Stimulated activated CD8-positive, alpha-beta memory T cell treated with anti-CD3 and anti-CD28 coated beads, Interleukin-15, amount 100 ng/mL, for 1 hour (primary cell): ENCODE data around the gene MYO1E.
A peak's percentile ranks its signal among the peaks of the same experiment; 100 is the strongest.

Experiments
- DNase-seq: peaks from one replicate; pipeline ENCODE4 v3.0.0-alpha.2; 2020; ENCODE audit warnings: low read depth

Gene MYO1E

DNA sequence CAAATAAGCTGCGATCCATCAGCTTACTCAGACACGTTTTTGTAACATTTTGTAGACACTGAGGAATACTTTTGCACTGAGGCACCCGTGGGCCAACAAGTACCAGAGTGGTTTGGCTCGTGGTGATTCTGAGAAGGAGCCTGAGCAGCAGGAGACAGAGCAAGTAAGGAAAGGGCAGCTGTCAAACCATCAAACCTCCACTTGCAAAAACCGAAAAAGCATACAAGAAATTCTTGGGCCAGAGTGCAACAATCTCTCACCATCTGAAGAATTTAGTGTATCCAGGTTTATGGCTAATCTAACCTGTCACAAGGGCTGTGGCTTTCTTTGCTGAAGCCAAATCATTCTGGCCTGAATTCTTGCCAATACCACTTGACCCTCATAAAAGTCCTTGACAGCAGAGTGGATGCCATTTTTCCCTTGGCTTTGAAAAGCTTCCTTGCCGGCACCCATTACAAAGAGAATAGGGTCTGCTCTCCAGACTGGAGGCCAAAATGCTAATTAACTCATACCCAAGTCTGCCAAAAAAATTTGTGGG, 56.7 kb downstream of the MYO1E start:
- DNase-seq = no peak

DNA sequence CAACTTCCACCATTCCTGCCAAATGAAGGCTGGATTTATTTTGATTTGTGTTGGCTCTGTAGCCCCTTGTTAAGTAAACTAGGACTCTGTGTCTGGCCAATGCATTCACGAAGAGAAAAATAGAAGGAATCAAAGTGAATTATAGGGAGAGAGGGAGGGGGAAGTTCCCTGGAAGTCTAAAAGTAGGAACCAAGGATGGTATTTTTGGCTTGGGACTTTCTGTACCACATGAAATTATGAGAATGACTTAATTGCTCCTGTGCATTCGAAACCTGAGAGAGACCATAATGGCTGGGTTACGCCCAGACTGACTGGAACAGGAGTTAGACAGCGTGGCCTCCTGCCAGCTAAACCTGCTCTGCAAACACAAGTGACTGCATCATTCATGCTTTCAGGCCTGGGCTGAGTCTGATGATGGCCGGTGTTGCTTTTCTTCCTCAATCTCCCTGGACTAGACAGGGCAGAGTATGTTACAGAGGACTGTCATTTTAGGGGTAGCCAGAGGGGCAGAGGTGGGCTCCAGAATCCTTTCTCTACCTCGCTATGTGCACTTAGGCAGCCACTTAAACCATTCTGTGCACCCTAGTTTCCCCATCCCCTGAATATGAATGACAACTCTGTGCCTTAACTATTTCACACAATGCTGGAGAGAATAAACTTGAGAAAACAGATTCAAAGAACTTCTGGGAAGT, 58.9 kb downstream of the MYO1E start:
- DNase-seq = no peak

DNA sequence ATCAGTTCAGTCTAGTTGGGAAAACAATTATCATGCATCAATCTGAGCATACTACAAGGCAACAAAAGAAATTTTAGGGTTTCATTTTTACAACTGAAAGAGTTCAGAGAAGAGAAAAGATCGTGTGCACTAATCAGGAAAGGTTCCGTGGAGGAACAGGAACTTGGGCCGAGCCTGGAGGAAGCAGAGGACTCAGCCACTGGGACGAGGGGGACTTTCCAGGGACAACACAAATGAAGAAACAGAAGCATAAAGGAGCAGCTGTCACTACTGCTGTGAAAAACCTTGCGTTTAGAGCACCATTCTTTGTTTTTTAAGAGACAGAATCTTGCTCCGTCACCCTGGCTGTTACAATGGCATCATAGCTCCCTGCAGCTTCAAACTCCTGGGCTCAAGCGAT, 60.5 kb downstream of the MYO1E start:
- no peak for DNase-seq

DNA sequence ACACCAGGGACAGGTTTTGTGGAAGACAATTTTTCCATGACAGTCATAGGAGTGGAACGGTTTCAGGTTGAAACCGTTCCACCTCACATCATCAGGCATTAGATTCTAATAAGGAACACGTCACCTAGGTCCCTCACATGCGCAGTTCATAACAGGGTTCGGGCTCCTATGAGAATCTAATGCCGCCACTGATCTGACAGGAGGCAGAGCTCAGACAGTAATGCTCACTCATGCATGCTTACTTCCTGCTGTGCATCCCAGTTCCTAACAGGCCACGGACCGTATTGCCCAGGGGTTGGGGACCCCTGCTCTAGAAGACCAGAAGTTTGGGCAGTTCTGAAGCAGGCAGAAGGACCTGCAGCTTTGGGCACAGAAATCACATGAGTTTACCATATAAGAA, 61.5 kb downstream of the MYO1E start:
- no peak for DNase-seq

DNA sequence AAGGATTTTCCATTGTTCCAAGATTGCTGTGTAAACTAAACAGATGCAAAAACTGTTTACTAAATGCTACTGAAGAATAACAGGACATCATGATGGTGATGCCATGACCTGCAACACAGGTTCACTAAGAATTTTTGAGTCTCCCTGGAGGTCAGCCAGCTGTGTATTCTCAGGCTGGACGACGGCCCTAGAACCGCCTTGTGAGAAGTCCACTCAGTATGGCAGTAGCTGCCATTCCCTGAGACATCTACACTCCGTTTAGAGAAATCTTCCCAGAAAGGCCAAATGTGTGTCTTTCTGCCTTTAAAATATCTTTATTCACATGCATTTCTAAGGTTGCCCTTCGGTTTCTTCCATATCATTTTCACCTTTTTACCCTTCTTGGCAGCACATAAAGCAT, 63.3 kb downstream of the MYO1E start:
- DNase-seq = no peak

DNA sequence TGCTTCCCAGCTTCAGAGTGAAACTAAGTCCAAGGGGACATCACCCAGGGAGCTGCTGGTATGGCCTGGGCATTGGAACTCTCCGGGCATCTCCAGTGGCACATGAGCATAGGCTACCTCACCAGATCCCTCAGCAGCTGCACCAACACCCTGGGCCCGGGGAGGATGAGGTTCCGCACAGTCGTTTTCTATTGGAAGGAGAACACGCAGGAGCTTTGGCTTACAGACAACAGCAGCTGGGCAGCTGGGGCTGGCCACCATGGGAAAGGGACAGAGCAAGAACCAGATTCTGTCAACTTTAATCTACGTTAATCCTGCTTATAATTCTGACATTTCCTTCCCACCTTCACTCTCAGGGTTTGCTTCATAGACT, 65.5 kb downstream of the MYO1E start:
- DNase-seq = no peak

DNA sequence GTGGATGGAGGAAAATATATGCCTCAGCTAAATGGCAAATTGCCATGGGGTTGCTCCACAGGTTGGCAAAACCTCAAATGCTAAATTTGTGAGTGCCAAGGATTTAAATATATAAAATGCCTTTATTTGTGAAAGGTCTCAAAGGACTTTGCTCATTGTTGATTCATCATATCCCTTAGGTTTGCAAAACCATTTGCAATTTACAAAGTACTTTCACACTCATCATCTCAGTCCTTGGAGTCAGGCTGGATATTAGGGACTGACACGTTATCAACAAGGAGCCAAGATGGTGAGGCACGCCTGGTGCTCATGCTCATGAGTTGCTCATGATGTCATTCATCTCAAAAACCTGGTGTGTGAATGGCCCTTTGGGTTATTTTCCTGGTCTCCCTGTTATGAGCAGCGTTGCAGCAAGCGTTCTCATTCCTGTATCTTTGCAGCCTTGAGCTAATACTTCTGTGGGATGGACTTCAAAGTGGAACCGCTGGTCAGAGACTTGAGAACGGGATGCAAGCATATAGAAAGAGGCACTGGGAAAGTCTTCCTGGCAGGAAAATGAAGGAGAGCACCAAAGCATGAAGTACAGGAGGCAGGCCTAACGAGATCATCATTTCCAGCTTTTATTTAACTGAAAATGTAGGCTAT, 66.0 kb downstream of the MYO1E start:
- DNase-seq = no peak

DNA sequence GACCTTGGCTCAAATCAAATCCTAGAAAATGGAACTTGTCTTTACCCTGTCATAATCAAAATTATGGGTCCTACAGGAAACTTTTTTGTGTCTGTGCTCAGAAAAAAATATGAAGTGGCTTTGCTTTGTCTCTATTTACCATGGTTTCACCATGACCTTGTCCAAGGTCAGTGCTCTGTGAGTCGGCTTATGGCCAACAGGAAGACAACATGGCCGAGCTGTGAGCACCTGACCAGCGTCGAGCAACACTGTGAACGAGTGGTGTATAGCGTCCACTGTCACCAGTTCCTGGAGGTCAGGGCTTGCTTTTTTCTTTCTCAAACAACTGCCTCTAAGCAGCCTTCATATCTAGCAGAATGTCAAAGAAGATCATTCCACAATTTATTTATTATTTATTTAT, 67.9 kb downstream of the MYO1E start:
- DNase-seq = no peak

DNA sequence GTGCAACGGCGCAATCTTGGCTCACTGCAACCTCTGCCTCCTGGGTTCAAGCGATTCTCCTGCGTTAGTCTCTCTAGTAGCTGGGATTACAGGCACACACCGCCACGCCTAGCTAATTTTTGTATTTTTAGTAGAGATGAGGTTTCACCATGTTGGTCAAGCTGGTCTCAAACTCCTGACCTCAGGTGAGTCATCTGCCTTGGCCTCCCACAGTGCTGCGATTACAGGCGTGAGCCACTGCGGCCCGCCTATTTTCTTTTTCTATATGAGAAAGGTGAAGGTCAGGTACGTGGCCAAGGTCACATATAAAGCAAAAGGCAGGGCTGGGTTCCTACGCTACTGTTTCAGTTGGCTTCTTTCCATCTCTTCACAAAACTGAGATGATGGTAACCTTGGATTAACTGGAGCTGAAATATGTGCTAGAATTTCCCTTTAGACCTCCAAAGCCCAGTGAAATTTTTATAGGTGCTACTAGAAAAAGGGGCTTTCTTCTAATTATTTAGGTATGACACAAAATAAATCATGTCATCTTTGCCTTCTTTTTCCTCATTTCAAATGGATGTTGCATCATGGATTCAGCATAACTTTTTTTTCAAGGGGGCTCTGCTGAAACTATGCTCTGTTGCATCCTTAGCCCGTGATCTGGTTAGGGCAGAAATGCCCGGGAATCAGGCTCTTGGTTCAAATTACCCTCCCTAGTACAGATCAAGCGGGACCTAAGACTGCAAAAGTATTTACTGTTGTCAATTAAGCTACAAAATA, 68.5 kb downstream of the MYO1E start:
- no peak for DNase-seq

DNA sequence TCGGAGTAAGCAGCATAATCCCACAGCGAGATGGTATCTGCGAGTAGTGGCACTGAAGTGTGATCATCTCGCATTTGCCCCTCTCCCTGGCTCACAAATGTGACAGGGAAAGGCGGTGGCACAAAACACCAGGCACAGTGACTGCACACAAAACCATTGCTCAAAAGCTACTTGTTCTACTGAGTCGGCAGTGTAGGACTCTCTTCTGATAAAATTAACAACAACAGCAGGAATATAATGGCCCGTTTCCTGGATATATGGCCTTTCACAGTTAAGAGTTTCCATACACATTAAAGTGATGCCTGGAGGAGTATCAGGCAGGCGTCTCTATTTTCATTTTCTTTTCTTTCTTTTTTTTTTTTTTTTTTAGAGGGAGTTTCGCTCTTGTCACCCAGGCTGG, 69.0 kb downstream of the MYO1E start:
- no peak for DNase-seq

DNA sequence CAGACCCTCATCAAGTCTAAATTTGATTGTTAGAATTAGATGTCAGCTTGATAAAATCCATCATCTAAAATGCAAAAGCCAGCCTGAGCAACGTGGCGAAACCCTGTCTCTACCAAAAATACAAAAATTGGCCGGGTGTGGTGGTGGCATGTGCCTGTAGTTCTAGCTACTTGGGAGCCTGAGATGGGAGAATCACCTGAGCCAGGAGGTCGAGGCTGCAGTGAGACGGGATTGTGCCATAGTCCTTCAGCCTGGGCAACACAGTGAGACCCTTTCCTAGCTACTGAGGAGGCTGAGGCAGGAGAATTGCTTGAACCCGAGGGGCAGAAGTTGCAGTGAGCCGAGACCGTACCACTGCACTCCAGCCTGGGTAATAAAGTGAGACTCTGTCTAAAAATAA, 69.5 kb downstream of the MYO1E start:
- no peak for DNase-seq

DNA sequence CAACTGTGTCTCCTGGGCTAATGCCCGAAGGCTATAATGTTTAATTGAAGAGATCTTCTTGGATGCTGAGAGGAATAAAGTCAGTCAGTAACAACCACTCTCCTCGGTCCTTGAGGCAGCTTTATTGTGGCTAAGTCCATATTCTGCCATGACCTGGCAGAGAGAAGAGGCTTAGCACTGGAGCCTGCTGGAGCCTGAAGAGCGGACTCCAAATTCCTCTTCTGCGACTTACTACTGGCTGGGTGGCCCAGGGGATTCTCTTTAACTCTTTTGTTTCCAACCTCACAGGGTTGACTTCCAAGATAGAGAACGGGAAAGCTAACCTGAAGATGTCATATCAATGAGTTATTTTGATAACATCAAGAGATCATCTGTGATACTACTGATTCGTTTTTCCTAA, 71.1 kb downstream of the MYO1E start:
- no peak for DNase-seq

DNA sequence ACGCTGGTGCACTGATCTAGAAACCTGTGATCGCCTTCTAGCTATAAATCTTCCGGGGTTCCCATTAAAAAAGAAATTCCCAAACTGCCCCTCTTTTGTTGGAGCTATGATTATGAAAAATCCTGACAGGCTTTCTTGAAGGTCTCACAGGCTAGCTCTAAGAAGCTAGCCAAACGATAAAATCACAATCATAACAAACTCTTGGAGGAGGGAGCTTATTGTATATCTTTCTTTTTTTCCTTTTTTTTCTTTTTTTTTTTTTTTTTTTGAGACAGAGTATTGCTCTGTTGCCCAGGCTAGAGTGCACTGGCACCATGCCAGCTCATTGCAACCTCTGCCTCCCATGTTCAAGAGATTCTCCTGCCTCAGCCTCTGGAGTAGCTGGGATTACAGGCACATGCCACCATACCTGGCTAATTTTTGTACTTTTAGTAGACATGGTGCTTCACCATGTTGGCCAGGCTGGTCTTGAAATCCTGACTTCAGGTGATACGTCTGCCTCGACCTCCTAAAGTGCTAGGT, 72.0 kb downstream of the MYO1E start:
- DNase-seq = no peak

DNA sequence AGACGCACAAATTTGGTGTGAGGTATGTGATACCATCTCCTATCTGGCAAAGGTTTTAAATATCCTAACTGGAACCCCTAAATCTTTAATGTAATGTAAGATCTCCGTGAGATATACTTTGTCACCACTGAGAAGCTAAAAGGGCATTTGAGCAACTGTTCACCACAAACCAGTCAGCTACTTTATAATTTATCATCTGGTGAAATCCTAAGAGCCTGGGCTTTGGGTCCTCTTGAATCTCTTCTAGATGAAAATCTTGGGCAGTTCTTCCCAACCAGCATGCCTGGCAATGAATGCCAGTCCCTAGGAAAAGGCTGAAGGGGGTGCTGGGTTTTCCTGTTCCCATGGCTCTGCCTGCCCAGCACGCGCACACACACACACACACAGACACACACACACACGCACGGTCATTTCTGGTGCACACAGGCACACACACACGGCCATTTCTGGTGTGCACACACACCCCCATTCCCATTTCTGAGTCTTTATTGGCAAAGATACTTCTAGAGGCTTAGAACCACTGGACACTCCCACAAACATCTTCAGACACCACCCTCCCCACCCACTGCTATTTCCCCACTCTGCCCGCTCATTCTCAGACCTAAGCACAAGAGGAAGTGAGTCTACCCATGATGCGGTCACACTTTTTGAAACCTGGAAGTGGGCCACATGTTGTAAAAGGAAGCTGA, 72.6 kb downstream of the MYO1E start:
- peak; percentile 32 for DNase-seq

DNA sequence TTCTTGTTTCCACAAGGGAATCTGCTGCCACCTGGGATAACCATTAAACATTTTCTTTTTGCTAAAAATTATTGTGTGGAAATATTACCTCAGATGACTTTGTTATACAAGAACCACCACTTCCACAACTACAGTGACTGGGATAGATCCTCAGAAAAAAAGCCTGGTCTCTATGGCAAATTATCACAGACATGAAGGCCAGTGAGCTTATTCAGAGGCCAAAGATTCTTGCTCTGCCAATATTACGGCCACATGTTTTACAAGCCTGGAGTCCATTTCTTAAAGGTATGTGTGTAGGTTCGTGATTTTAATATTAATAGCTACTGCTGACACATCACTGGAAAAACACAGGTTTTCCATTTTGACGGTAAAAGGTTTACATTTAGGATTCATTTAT, 73.8 kb downstream of the MYO1E start:
- DNase-seq = no peak

DNA sequence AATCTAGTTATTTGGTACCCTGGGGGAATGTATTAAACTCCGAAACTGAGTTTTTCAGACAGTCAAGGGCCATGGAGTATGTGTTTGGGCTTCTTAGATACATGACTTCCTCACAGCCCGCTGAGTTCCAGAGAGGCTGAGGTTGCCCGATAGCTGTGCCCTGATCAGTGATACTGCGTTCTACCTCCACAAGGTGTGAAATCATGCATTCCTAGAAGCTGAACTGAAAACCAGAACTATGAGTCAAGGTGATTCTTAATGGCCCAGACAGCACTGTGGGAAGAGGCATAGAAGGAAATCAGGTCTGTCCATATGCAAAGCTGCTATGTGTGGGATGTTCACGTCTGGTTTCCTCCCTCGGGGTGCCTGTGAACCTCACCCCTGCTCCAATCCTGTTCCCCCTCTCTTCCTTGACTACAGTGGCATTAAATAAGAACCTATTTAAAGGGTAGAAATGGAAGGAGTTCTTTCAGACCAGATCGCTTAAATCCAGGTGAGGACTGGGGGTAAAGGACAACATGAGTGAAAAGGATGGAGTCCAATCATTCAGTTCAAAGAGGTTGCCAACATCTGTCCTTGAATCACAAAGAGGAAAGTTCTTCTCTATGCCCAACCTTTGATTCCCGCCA, 74.3 kb downstream of the MYO1E start:
- no peak for DNase-seq

DNA sequence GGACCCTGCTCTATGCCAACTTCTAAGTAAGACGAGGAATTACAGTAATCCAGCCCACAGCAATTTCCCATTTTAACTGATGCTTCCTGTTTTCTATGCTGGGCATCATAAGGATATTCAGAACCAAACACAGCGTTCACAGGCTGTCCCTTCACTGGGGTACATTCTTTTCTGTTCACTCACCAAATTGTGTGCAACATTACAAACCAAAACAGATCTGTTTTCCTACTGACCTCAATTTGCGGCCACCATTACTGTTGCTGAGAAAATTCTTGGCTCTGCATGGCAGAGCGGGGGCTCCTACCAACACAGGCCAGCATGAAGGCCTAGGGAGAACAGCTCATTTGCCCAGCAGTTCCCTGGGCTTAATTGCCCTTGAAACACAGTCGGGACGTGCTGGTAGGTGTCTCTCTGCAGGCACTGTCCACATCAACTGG, 76.5 kb downstream of the MYO1E start:
- no peak for DNase-seq

DNA sequence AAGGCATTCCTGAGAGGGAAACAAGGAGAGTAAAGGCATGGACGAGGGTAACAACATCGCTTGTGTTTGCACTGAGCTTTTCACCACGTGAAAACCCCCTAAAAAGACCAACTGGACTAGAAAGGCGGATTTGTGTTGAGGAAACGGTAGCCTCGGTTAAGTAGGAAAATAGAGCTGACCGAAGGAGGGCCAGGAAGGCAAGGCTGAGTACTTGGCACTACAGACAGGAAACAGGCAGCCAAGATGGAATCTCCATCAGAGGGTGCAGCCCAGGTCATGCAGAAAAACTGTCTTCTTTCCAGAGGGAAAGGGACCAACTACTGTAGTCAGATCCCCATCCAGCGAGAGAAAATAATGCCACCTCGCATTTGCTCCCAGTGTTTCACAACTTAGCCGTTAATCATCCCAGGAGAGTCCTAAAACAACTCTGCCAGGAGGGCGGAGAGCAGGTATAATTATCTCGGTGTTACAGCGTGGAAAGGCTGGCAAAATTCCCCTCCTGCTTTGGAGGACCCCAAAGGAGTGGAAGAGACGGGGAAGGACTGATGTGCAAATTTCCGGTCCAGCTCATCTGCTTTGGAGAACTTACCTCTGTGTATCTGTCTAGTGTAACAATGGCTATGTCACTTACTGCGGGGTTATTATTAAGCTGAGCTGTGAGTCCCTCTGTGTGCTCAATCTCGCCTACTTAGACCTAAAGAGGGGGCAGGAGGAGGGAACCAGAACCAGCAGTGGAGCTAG, 77.2 kb downstream of the MYO1E start:
- no peak for DNase-seq

DNA sequence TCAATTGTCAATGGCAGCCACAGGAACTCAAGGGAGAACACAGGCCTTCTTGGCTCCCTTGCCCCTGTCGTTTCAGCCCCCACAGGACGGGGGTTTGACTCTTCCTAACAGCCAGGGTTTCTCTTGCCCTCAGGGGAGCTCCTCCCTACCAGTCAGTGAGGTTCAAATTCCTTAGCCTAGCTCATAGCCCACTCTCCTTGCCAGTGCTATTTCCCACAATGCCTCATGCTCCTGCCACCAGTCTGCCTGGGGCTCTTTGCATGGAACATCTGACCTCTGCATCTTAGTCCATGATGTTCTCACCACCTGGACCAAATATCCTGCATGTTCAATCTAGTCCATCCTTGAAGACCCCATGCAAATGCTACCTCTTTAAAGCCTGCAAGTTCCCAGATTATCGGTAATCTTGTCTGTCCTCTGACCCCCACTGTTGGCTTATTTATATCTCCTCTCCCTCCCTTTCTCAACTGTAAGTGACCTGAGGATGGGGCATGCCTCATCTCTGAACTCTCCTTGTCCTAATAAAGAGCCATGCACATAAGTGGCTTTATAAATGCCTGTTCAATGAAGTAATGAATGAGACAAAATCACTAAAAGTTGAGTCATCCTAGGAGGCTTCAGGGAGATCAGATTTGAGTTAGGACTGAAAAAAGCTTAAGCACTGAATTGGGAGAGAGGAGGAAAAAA, 78.0 kb downstream of the MYO1E start:
- DNase-seq = no peak

DNA sequence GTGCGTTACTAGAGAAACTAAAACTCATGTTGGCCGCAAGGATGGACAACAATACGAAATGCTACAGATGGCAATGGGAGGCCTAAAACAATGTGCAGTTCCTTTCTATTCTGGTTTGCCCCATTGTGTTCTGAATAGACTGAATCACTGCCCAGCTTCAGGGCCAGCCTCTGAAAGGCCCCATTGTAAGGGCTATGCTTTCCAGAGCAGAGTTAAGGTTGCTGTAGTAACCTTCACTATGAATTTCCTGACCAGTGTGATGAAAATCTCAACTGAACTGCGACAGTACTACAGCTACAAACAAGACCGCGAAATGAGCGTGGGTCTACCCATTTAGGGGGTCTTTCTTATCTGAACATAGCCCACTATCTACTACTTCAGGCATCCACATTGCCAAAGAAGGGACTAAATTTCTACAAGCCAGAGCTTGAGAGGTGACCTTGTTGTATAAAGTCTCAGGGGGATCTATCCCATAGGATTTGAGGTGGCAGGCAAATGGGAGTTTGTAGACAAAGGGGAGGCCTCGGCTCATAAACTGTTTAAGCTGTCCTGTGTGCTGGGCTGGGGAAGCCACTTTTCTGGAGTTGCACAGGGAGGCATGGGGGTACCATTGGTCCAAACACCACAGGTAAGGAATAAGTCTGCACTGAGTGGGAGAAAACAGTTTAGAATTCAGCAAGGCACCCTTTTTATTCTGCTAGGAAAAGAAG, 80.1 kb downstream of the MYO1E start:
- no peak for DNase-seq
